HG03575 (cell line): ENCODE results near the gene RDH5.
"Not testable (repeated sequence)": the region's sequence is repeated elsewhere in the genome, so short reads cannot be mapped to it uniquely, and the experiment has no call there.

Experiments
- ATAC-seq: cut with Tn5 transposase; IDR thresholded peaks from one replicate; pipeline ENCODE4 v1.9.1; 2021; ENCODE audit not compliant: unreplicated experiment, insufficient number of reproducible peaks, low FRiP score; ENCODE audit errors: extremely low read depth

RDH5 gene

DNA sequence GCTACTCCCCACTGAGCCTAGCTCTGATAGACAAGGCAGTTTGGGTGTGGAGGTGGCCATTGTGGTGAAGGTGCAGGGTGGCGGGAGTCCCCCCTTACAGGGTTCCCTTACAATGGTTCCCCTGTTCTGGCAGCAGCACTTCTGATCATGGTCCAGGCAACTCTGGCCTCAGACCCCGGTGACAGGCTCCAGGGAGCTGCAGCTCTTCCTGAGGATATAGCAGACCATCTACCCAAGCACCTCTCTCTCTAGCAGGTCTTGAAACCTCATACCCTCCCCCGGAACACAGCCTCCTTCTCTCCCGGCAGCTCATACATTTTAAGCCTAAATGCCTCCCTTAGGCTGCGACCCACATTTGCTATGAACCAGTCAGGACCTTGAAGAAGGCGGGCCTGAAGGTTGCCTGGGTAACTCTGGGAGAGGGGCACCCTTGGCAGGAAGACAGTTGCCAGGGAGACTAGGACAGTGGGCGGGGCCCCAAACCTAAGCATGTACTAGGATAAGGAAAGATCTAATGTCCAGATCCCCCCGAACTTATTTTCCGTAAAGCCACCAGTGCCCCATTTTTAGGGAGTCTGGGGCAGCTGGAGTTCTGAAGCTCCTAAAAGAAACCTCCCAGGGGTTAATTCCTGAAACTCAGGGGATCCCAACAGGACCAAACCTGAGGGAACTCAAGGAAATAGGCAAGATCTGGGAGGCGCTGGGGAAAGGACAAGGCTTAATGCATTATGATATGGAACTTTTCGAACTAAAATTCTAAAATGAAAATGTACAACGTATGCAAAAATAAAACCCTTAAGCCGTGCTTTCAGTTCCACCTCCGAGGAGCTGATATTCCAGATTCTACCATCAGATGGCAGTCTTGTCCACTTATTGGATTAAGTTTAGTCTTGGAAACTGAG lies 18.2 kb downstream of the RDH5 start:
- ATAC-seq = peak; percentile 62

DNA sequence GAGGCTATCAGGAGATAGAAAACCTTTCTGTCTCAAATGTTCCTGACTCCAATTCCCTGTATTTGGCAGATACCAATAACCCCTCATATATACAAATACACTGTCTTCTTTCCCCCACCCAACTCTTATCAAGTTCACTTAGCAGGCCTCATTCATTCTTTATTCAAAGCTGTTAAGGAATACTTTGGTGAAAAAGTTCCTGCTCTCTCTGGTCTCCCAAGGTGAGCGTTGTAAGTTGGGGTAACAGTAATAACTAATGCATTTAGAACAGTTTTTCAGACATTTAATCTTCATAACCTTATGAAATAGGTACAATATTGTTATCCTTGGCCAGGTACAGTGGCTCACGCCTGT lies 18.8 kb downstream of the RDH5 start:
- no peak for ATAC-seq

- no peak for ATAC-seq
Observed at GRCh38 chr12:55741931-55742680, 21.9 kb downstream of the RDH5 start.

DNA sequence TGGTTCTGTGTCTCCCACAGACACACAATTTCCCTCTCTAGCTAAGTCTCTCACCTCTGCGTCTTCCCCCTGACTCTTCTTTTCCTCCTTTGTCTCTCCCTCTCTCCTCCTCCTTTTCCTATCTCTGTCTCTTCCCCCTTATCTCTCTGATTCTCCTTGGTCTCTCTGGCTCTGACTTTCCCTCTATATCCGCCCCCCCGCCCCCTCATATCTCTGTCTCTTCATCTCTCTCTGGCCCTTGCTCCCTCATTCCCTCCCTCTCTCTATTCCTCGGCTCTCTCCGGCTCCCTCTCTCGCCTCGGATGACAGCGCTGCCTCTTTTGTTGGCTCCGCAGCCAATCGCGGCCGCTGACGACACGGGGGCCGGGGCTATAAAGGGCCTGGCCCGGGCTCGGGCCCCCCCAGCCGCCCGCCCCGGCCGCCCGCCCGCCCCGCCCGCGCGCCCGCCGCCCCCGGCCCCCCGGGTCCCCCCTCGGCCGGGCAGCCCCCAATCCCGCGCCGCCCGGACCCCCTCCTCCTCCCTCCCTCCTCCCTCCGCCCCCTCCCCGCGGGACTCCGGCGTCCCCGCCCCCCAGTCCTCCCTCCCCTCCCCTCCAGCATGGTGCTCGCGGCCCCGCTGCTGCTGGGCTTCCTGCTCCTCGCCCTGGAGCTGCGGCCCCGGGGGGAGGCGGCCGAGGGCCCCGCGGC lies 22.7 kb downstream of the RDH5 start, which contains the start of gene GDF11:
Gene GDF11 (plus strand): TSS at position 404 of the 687 bp plus-strand sequence. CDS start 195 bp downstream, at position 599.
- no peak for ATAC-seq

DNA sequence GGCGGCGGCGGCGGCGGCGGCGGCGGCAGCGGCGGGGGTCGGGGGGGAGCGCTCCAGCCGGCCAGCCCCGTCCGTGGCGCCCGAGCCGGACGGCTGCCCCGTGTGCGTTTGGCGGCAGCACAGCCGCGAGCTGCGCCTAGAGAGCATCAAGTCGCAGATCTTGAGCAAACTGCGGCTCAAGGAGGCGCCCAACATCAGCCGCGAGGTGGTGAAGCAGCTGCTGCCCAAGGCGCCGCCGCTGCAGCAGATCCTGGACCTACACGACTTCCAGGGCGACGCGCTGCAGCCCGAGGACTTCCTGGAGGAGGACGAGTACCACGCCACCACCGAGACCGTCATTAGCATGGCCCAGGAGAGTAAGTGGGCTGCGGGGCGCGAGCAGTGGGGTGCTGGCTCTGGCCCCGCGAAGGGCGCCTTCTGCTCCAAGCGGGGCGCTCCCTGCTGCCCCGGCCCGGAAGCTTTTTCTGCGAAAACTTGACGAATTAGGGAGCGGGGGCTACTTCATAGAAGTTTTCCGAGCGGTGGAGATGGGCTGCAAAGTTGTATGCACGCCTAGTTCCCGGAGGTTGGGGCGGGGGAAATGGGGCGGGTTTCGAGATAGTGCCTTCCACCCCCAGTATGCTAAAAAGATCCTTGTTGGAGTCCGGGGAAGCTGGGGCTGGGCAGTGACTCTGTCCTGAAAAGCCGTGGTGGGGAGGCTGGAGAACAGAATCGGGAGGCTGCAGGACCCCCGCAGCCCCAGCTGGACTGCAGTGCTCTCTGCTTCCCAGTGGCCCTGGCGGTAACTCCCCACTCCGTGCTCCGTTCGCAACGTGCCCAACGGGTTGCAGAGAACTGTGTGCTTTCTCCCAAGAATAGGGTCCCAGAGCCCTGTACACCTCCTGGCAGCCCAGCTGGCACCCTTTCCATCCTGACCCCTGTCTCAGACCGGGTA lies 23.5 kb downstream of the RDH5 start:
- ATAC-seq = no peak

DNA sequence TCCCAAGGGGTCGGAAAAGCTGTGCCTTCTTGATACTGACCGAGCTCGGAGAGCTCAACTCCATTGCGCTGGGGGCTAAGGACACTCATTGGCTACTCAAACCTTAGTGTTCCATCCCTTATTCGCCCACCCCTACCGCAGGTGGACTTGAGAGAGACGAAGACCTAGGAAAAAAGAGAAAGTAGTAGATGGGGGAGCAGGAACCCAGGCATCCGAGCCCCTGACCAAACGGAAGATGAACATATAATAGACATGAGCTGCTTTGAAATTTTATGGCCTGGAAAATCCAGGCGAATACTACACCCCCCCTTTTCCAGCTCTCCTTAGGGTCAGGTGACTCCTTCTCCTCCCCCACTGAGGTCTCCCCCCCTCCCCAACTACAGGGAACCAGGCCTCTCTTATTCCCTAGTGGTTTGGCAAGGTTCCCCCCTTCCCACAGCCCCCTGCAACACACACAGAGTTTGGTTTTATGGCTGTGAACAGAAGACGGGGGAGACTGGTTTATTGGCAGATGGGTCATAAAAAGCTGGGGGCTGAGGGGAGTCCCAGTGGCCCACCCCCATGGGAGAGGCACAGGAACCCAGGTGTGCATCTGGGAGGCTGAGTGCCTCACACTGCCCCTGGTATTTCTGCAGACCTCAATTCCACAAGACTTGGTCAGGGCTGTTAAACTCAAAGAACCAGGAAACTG lies 24.3 kb downstream of the RDH5 start:
- ATAC-seq = no peak

DNA sequence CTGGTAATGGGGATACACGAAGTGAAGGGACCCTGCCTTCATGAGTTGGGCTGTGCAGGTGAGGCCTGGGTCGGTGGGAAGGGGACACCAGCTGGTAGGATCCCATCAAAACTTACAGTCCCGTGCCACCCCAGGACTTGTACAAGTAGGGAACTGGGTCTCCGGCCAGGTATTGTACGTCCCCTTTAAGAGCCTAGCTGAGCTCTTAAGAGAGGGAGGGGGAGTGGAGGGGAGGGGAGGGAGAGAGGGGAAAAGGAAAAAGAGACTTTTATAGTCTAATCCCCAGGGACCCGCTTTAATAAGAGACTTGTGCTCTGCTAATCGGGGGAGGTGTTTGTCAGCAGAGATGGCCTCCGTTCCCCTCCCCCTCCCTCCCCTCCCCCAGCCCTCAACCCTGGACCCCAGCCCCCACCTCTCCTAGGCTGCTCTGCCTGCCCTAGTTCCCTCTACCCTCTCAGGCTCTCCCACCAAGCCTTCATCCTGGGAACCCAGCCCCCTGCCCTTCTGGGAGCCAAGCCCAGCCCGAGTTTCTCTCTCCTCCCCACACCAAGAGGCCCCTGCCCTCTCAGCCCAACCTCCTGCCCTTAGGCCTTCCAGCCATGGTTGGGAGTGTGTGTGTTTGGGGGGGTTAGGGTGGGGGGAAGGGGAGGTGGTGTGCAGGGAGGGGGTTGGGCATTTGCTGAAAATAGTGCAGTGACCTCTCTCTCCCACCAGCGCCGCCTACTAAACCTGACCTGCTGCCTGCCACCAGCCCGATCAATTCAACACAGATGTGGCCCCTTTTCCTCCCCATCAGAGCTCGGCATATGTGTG lies 25.4 kb downstream of the RDH5 start:
- ATAC-seq = no peak

GRCh38 chr12:55746174-55746912 lies 26.1 kb downstream of the RDH5 start:
- no peak for ATAC-seq

DNA sequence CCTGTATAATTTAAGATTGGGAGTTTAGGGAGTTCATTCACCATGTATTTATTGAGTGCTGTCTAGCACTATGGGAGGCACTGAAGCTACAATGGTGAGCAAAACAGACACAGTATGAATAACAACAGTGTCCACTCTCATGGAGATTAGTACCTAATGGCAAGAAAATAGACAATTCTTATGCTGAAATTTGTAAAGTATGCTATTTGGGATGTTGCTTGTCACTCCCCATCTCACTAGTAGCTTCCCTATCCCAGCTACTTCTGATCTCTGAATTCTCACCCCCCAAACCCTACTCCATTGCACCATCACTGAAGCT lies 26.7 kb downstream of the RDH5 start:
- ATAC-seq = no peak

DNA sequence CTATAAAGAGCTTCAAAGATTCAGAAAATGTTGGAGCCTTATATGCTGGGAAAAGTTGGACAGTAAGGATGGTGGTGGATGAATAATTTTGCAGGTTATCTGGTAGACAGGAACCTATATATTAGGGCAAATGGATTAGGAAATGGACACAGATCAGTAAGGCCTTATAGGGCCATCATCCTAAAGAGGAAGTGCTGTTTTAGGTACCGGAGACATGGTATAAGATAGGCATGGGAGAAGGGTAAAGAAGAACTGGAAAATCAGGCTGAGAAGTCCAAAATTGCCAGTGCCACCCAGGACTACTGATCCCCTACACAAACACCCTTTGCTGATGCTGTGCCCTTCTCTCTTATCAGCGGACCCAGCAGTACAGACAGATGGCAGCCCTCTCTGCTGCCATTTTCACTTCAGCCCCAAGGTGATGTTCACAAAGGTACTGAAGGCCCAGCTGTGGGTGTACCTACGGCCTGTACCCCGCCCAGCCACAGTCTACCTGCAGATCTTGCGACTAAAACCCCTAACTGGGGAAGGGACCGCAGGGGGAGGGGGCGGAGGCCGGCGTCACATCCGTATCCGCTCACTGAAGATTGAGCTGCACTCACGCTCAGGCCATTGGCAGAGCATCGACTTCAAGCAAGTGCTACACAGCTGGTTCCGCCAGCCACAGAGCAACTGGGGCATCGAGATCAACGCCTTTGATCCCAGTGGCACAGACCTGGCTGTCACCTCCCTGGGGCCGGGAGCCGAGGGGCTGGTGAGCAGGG lies 28.2 kb downstream of the RDH5 start:
- no peak for ATAC-seq

- no peak for ATAC-seq
Observed at GRCh38 chr12:55755246-55755645, 35.1 kb downstream of the RDH5 start.

DNA sequence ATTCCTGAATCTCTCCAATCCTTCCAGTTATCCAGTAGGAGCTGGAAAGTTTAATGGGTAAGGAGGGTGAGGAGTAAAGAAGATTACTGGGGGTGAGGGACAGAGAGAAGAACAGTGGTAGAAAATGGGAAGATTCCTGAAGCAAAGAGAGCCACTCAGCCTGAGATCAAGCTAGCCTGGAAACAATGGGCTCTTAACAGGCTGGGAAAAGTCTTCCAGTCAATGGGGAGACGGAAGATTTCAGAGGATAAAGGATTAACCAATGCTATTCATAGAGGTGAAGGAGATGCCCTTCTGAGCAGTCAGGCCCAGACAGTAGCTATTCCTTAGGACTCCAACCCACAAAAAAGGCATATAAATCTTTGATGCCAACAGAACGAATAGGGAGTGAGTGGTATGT lies 37.5 kb downstream of the RDH5 start:
- ATAC-seq = no peak

GRCh38 chr12:55758575-55758974 lies 38.4 kb downstream of the RDH5 start:
- not testable (repeated sequence) for ATAC-seq

DNA sequence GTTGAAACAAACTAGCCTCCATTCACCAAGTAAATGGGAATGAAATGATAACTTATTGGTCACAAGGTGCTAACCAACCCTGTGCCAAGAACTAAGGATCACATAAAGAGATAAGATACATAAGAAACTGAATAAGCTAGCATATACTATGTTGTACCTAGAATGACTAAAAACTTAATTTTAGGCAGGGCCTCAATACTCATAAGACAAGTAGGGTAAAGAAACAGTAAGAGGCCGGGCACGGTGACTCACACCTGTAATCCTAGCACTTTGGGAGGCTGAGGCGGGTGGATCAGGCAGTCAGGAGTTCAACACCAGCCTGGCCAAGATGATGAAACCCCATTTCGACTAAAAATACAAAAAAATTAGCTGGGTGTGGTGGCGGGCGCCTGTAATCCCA lies 40.5 kb downstream of the RDH5 start:
- no peak for ATAC-seq

- ATAC-seq = no peak
Observed at GRCh38 chr12:55762646-55763045, 42.5 kb downstream of the RDH5 start.

DNA sequence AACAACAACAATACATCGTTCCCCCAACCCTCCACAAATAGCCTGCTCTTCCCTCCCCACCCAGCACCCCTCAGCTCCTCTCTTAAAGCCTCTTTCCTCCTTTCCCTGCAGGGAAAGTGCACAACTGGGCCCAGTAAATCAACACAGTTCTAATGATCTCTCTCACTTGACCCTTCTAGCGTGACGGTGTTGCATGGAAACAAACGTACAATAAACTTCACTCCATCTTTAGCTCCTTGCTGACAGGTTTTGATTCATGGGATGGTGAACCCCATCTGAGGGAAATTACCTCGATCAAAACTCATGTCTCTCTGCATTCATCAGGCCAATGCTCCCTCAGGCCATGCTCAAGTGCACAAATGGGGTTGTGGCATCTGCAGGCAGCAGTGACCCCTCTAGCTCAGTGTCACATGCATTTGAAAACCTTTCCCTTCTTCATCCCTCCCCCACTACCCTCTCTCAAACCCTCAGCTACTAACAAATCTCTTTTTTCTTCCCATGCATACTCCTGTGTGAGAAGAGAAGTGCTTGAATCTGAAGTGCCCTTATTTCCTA lies 45.6 kb downstream of the RDH5 start:
- ATAC-seq = no peak
